Measurements from ENCODE around the gene DYNC2H1. TPM values are rescaled to one million over a fixed set of nuclear protein-coding genes. Genes with fewer than 3 reads are reported as not detected.

The DYNC2H1 gene
- total and polyA plus RNA-seq, 12 donors: 11.0 to 30.6 (median 18.9) TPM

DNA sequence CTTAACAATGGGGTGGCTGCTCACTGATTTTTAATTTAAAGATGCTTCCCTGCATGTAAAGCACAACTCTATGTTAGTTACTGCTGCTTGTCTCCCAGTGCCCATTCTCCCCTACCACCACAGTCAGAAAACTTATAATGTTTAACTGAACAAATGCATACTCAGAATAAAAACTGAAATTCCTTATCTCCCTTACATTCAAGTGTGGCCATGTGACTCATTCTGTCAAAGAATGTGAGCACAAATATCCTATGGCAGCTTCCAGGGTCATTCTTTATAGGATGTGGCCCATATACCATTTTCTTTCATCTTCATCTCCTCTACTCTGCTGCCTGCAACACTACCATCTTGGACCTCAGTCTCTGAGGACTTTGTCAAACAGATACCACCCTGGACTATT is 374.8 kb downstream of the DYNC2H1 start:
- H3K27ac ChIP-seq: no peak overlapping the region
- intact Hi-C loops (cut with DNase I): no loop called here
- TF ChIP-seq, protein P1, sequence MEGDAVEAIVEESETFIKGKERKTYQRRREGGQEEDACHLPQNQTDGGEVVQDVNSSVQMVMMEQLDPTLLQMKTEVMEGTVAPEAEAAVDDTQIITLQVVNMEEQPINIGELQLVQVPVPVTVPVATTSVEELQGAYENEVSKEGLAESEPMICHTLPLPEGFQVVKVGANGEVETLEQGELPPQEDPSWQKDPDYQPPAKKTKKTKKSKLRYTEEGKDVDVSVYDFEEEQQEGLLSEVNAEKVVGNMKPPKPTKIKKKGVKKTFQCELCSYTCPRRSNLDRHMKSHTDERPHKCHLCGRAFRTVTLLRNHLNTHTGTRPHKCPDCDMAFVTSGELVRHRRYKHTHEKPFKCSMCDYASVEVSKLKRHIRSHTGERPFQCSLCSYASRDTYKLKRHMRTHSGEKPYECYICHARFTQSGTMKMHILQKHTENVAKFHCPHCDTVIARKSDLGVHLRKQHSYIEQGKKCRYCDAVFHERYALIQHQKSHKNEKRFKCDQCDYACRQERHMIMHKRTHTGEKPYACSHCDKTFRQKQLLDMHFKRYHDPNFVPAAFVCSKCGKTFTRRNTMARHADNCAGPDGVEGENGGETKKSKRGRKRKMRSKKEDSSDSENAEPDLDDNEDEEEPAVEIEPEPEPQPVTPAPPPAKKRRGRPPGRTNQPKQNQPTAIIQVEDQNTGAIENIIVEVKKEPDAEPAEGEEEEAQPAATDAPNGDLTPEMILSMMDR (IDR thresholded peaks at IDR 0.05): no peak
- no peak for TF ChIP-seq POLR2A (IDR thresholded peaks at IDR 0.05)
- H3K4me1 ChIP-seq (replicated peaks in 1 of 2): no peaks in the 10 kb centered on the region
- DNase-seq: no peak
- no peaks in the 10 kb centered on the region for H3K9me3 ChIP-seq (replicated peaks in 1 of 3)
- H3K4me3 ChIP-seq: no peak overlapping the region
- H3K36me3 ChIP-seq (replicated peaks in 1 of 2): no peaks in the 10 kb centered on the region
- H3K27me3 ChIP-seq: no peaks in the 10 kb centered on the region

DNA sequence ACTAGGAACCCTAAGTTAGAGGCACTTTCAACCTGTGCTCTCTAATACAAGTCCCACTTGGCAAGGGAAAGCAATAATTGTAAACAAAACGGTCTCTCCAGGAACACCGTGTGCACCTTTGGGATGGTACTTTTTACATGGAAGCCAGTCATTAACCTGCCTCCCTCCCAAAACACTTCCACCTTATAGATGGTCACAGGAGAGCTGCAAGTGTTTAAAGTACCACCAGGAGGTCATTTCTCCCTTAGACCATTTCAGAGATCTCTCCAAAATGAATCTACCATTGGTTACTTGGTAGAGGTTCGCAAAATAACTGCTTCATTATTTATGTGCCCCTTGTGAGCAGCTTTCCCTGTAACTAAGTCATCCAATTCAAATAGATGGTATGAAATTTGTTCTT is 375.3 kb downstream of the DYNC2H1 start:
- no peaks in the 10 kb centered on the region for H3K27me3 ChIP-seq
- H3K36me3 ChIP-seq (replicated peaks in 1 of 2): no peaks in the 10 kb centered on the region
- intact Hi-C loops (cut with DNase I): no loop called here
- H3K9me3 ChIP-seq (replicated peaks in 1 of 3): no peaks in the 10 kb centered on the region
- WGBS, 4 donors: 94 to 100% (median 95%) methylated on average over 3 of the region's 3 CpGs
- TF ChIP-seq, protein P1 (IDR thresholded peaks at IDR 0.05): no peak
- no peak for TF ChIP-seq POLR2A (IDR thresholded peaks at IDR 0.05)
- no peak overlapping the region for H3K4me3 ChIP-seq
- H3K4me1 ChIP-seq (replicated peaks in 1 of 2): no peaks in the 10 kb centered on the region
- no peak overlapping the region for H3K27ac ChIP-seq
- DNase-seq: no peak

DNA sequence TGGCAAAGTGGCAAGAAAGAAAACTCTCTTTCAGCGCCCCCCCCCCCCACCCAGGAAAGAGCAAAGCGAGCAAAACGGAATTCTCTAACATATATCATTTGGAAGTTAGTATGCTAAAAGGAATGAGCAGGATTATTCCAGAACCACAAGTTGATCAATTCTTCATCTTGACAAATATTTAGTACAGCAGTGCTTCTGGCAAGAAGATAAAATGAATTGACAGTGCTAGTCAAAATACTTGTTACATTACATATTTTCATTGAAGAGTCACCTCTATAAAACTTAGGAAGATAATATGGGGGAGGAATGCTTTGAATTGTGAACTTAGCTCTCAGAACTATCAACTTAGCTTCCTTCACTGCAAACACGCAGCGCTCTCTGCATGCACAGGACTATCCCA is 377.4 kb downstream of the DYNC2H1 start:
- DNase-seq: no peak
- intact Hi-C loops (cut with DNase I): no loop called here
- Histone ChIP-seq H3K27ac (no peak overlapping the region), H3K4me1 (replicated peaks in 1 of 2) (no peaks in the 10 kb centered on the region), H3K9me3 (replicated peaks in 1 of 3) (no peaks in the 10 kb centered on the region), H3K4me3 (no peak overlapping the region), H3K36me3 (replicated peaks in 1 of 2) (no peaks in the 10 kb centered on the region), H3K27me3 (no peaks in the 10 kb centered on the region)
- TF ChIP-seq, protein P1 (IDR thresholded peaks at IDR 0.05): no peak
- TF ChIP-seq POLR2A (IDR thresholded peaks at IDR 0.05): no peak
- 79 to 88% (median 85%) methylated on average over 5 of the region's 5 CpGs for WGBS, 4 donors

DNA sequence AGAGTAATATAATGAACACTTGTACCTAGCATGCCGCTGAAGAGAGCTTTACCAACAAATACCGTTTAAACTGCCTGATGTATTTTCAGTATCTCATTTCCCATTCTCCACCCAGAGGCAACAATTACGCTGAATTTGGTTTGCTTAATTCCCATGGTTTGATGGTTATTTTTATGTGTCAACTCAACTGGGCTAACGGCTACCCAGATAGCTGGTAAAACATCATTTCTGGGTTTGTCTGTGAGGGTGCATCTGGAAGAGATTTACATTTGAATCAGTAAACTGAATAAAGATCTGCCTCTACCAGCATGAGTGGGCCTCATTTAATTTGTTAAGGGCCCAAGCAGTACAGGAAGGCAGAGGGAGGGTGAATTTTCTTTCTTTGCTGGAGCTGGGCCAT is 377.9 kb downstream of the DYNC2H1 start:
- intact Hi-C loops (cut with DNase I): no loop called here
- no peaks in the 10 kb centered on the region for H3K27me3 ChIP-seq
- DNase-seq: no peak
- H3K4me1 ChIP-seq (replicated peaks in 1 of 2): no peaks in the 10 kb centered on the region
- 91 to 96% (median 93%) methylated on average over 4 of the region's 4 CpGs for WGBS, 4 donors
- H3K4me3 ChIP-seq: no peak overlapping the region
- H3K27ac ChIP-seq: no peak overlapping the region
- H3K9me3 ChIP-seq (replicated peaks in 1 of 3): no peaks in the 10 kb centered on the region
- H3K36me3 ChIP-seq (replicated peaks in 1 of 2): no peaks in the 10 kb centered on the region
- no peak for TF ChIP-seq POLR2A (IDR thresholded peaks at IDR 0.05)
- TF ChIP-seq, protein P1 (IDR thresholded peaks at IDR 0.05): no peak

All from adrenal gland (tissue), 12 donors.